Measurements from ENCODE around the gene GPR157.

Gene GPR157

GRCh38 chr1:9108056-9108665 lies 20.7 kb downstream of the GPR157 start:
- no peak overlapping the region for H3K4me3 ChIP-seq (ENCODE audit: low read depth, low read length)
- in situ Hi-C loops (cut with HindIII; ENCODE audit: low sequenced_read_pairs): no loop called here
- DNase-seq (ENCODE audit: low read depth, low spot score): no peak
- TF ChIP-seq CTCF (IDR thresholded peaks at IDR 0.05; ENCODE audit: low read depth, low read length): no peak

GRCh38 chr1:9107136-9107535 lies 21.8 kb downstream of the GPR157 start:
- no peak for TF ChIP-seq CTCF (IDR thresholded peaks at IDR 0.05; ENCODE audit: low read depth, low read length)
- in situ Hi-C loops (cut with HindIII; ENCODE audit: low sequenced_read_pairs): no loop called here
- H3K4me3 ChIP-seq (ENCODE audit: low read depth, low read length): no peak overlapping the region
- DNase-seq (ENCODE audit: low read depth, low spot score): no peak

- no peak for TF ChIP-seq CTCF (IDR thresholded peaks at IDR 0.05; ENCODE audit: low read depth, low read length)
- in situ Hi-C loops (cut with HindIII; ENCODE audit: low sequenced_read_pairs): no loop called here
- no peak for DNase-seq (ENCODE audit: low read depth, low spot score)
- H3K4me3 ChIP-seq (ENCODE audit: low read depth, low read length): no peak overlapping the region
These were observed 22.6 kb downstream of the GPR157 start for GRCh38 chr1:9106286-9106685.

- in situ Hi-C loops (cut with HindIII; ENCODE audit: low sequenced_read_pairs): no loop called here
- no peak overlapping the region for H3K4me3 ChIP-seq (ENCODE audit: low read depth, low read length)
- DNase-seq (ENCODE audit: low read depth, low spot score): no peak
- TF ChIP-seq CTCF (IDR thresholded peaks at IDR 0.05; ENCODE audit: low read depth, low read length): no peak
These were observed 23.5 kb downstream of the GPR157 start for GRCh38 chr1:9105336-9105867.

GRCh38 chr1:9101510-9102146 lies 27.3 kb downstream of the GPR157 start:
- in situ Hi-C loops (cut with HindIII; ENCODE audit: low sequenced_read_pairs): no loop called here
- no peak overlapping the region for H3K4me3 ChIP-seq (ENCODE audit: low read depth, low read length)
- peak; percentile 90 for TF ChIP-seq CTCF (IDR thresholded peaks at IDR 0.05; ENCODE audit: low read depth, low read length)
- DNase-seq (ENCODE audit: low read depth, low spot score): peak; percentile 60

GRCh38 chr1:9100471-9101043 lies 28.3 kb downstream of the GPR157 start:
- DNase-seq (ENCODE audit: low read depth, low spot score): peak; percentile 50
- TF ChIP-seq CTCF (IDR thresholded peaks at IDR 0.05; ENCODE audit: low read depth, low read length): no peak
- in situ Hi-C loops (cut with HindIII; ENCODE audit: low sequenced_read_pairs): no loop called here
- H3K4me3 ChIP-seq (ENCODE audit: low read depth, low read length): no peak overlapping the region
